Type B pancreatic cell (in vitro differentiated cells): Measurements from ENCODE around the gene CHRM4. TPM values are rescaled to one million over a fixed set of nuclear protein-coding genes. Genes with fewer than 3 reads are reported as not detected.

Experiments
- DNase-seq: peaks from one replicate; pipeline ENCODE4 v3.0.0; 2021; ENCODE audit warnings: mixed read lengths; ENCODE audit not compliant: unreplicated experiment; ENCODE audit errors: extremely low spot score
- H3K27ac Mint-ChIP-seq: 2 replicates; pipeline ENCODE4 v1.8.0; 2021; ENCODE audit warnings: mild to moderate bottlenecking, mixed read lengths
- H3K27me3 Mint-ChIP-seq: 2 replicates; pipeline ENCODE4 v1.8.0; 2021; ENCODE audit warnings: mixed read lengths
- H3K36me3 Mint-ChIP-seq: 2 replicates; pipeline ENCODE4 v1.8.0; 2021; ENCODE audit warnings: mixed read lengths
- H3K4me1 Mint-ChIP-seq: one replicate; pipeline ENCODE4 v1.8.0; 2021; ENCODE audit warnings: mixed read lengths; ENCODE audit not compliant: unreplicated experiment
- H3K4me3 Mint-ChIP-seq: 2 replicates; pipeline ENCODE4 v1.8.0; 2021; ENCODE audit warnings: mild to moderate bottlenecking, mixed read lengths
- H3K9me3 Mint-ChIP-seq: 2 replicates; pipeline ENCODE4 v1.8.0; 2021; ENCODE audit warnings: mixed read lengths
- CTCF ChIP-seq: fragments of 200-600 bp; sonication (generic); conservative IDR thresholded peaks from 2 replicates; pipeline ENCODE4 v1.5.0; 2021; ENCODE audit warnings: antibody characterized with exemption, mild to moderate bottlenecking
- long read RNA-seq: library from polyadenylated mRNA; unstranded; transcript quantifications from one replicate; pipeline ENCODE4 v2.0.0, GENCODE V29; 2020
- total RNA-seq: library from RNA; stranded (reverse); gene quantifications from 2 replicates; pipeline ENCODE4 v1.2.1, GENCODE V29; 2021; ENCODE audit warnings: low replicate concordance

Gene CHRM4
- total RNA-seq, result 0.98 and 1.0 TPM in 2 replicates
- long read RNA-seq, result 0 reads

GRCh38 chr11:46391578-46392420 is at the start of gene CHRM4:
CHRM4 (minus strand) TSS chr11:46391776; CDS start chr11:46386557, 5,219 bp downstream.
- no peak for DNase-seq
- Mint-ChIP-seq H3K27me3 (peaks cover 54% of the 10 kb centered on the region), H3K4me1 (peaks cover 18% of the 10 kb centered on the region)

GRCh38 chr11:46438211-46438610 is 46.6 kb upstream of the CHRM4 start:
- Mint-ChIP-seq H3K4me1 (peaks cover 15% of the 10 kb centered on the region), H3K27ac (no peak overlapping the region), H3K27me3 (no peaks in the 10 kb centered on the region), H3K4me3 (no peak overlapping the region), H3K9me3 (no peaks in the 10 kb centered on the region), H3K36me3 (peaks cover 15% of the 10 kb centered on the region)
- no peak for DNase-seq
- TF ChIP-seq CTCF, result no peak

More at GRCh38 chr11:46391578-46392420, at the start of gene CHRM4:
- peak within 1 kb of the TSS; percentile 61 for H3K27ac Mint-ChIP-seq
- peak; percentile 69 for TF ChIP-seq CTCF
- no peaks in the 10 kb centered on the region for H3K9me3 Mint-ChIP-seq
- H3K4me3 Mint-ChIP-seq, result peak within 1 kb of the TSS; percentile 87
- no peaks in the 10 kb centered on the region for H3K36me3 Mint-ChIP-seq

- Mint-ChIP-seq H3K9me3 (no peaks in the 10 kb centered on the region), H3K36me3 (peaks cover 19% of the 10 kb centered on the region), H3K27me3 (no peaks in the 10 kb centered on the region), H3K27ac (no peak overlapping the region), H3K4me1 (peaks cover 15% of the 10 kb centered on the region), H3K4me3 (no peak overlapping the region)
- no peak for TF ChIP-seq CTCF
- no peak for DNase-seq
Measured at GRCh38 chr11:46437122-46437689, 45.6 kb upstream of the CHRM4 start.

GRCh38 chr11:46436113-46436512 is 44.5 kb upstream of the CHRM4 start:
- Mint-ChIP-seq H3K4me1 (peaks cover 15% of the 10 kb centered on the region), H3K36me3 (peaks cover 26% of the 10 kb centered on the region), H3K27me3 (no peaks in the 10 kb centered on the region), H3K9me3 (no peaks in the 10 kb centered on the region), H3K27ac (no peak overlapping the region), H3K4me3 (no peak overlapping the region)
- no peak for DNase-seq
- TF ChIP-seq CTCF, result no peak

- peaks cover 24% of the 10 kb centered on the region for H3K36me3 Mint-ChIP-seq
- peaks cover 15% of the 10 kb centered on the region for H3K4me1 Mint-ChIP-seq
- no peaks in the 10 kb centered on the region for H3K27me3 Mint-ChIP-seq
- H3K4me3 Mint-ChIP-seq, result no peak overlapping the region
- no peak for DNase-seq
- no peaks in the 10 kb centered on the region for H3K9me3 Mint-ChIP-seq
- TF ChIP-seq CTCF, result no peak
- no peak overlapping the region for H3K27ac Mint-ChIP-seq
Measured at GRCh38 chr11:46435679-46436078, 44.1 kb upstream of the CHRM4 start.
